GM18858 (cell line): Measurements from ENCODE around the gene PTCH2.
"Not testable (repeated sequence)": the region's sequence is repeated elsewhere in the genome, so short reads cannot be mapped to it uniquely, and the experiment has no call there.

ENCODE experiments used
- ATAC-seq: cut with Tn5 transposase; IDR thresholded peaks from one replicate; pipeline ENCODE4 v1.9.1; 2021; ENCODE audit not compliant: unreplicated experiment

The PTCH2 gene

GRCh38 chr1:44819608-44820327 lies 23.3 kb downstream of the PTCH2 start:
- ATAC-seq = peak; percentile 76

- ATAC-seq = peak; percentile 2
These were observed 23.9 kb downstream of the PTCH2 start for GRCh38 chr1:44819196-44819607.

DNA sequence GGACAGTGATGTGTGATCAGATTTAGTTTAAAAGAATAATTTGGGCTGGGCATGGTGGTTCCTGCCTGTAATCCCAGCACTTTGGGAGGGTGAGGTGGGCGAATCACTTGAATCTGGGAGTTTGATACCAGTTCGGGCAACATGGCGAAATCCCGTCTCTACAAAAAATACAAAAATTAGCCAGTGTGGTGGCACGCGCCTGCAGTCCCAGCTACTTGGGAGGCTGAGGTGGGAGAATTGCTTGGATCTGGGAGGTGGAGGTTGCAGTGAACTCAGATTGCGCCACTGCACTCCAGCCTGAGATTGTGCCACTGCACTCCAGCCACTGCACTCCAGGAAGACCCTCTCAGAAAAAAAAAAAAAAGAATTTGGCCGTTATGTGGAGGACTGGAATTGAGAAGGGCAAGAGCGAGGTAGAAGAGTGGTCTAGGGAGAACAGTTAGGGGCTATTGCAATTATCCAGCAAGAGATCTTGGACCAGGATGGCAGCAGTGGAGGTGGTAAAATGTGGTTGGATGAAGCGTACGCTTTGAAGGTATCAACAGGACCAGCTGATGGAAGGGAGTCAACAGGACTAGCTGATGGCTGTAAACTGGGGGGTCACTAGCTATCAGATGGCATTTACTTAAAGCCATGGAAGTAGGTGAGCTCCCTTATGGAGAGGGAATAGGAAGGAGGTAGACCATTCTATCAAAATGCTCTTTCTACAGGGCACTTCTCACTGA lies 25.1 kb downstream of the PTCH2 start:
- no peak for ATAC-seq

DNA sequence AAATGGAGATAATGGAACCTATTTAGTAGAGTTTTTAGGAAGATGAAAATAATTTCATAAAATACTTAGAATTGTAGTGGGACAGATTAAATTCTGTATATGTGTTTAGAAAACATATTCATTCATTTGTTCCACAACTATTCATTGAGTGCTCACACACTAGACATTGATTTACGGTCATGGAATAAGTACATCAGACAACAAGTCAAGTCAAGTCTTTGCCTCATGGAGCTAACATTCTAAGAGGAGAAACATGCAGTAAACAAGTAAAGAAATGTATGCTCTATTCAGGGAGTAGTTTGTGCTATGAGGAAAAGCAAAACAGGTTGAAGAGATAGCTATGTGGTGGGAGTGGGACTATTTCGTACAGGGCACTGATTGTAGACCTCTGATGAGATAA lies 25.7 kb downstream of the PTCH2 start:
- ATAC-seq = no peak

GRCh38 chr1:44815926-44816325 lies 27.1 kb downstream of the PTCH2 start:
- ATAC-seq = not testable (repeated sequence)

- no peak for ATAC-seq
These were observed 30.1 kb downstream of the PTCH2 start for GRCh38 chr1:44812822-44813543.

DNA sequence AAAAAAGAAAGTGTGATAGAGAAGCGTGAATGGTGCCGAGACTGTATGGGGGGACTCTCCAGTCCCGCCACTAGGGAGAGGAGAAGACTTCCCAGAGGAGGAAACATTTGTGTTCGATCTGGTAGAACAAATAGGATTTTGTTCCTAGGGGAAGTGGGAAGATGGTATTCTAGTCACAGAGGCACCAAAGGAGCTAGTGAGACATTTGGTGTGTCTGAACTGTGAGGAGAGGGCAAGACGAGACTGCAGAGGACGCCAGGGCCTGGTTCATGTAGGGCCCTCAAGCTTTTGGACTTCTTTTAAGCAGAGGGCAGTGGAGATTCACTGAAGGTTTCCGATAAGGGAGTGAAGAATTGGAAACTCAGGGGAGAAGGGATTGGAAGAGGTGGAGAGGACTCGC lies 31.8 kb downstream of the PTCH2 start:
- ATAC-seq = no peak

DNA sequence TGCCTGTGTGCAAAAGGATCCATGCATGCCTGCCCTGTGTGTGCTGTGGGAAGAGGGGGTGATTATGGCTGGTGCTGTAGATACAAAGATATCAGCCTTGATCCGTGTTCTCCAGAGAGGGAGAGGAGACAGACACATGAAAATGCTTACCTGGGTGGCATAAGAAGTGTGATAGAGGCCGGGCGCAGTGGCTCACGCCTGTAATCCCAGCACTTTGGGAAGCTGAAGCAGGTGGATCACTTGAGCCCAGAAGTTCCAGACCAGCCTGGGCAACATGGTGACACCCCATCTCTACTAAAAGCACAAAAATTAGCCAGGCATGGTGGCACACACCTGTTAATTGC lies 32.3 kb downstream of the PTCH2 start:
- ATAC-seq = not testable (repeated sequence)

DNA sequence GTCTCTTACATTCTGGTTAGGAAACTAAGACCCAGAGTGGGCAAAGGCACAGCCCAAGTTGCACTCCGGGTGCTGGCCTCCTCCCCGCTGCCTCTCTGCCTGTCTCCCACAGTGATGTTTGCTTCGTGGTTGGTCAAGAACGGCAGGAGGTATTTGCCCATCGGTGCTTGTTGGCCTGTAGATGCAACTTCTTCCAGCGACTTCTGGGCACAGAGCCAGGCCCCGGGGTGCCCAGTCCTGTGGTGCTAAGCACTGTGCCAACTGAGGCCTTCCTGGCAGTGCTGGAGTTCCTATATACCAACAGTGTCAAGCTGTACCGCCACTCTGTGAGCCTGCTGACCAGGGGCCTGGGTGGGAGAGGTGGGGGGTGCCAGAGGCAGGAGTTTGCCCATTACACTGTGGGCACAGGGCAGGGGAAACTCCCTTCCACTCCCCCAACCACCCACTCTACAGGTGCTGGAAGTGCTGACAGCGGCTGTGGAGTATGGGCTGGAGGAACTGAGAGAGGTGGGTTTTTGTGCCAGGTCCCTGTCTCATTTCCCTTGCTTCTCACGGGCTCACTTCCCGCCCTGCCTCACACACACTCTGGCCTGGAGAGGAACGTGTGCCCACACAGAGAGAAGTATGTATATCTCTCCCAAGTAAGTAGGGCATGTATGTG lies 32.8 kb downstream of the PTCH2 start:
- ATAC-seq = no peak

DNA sequence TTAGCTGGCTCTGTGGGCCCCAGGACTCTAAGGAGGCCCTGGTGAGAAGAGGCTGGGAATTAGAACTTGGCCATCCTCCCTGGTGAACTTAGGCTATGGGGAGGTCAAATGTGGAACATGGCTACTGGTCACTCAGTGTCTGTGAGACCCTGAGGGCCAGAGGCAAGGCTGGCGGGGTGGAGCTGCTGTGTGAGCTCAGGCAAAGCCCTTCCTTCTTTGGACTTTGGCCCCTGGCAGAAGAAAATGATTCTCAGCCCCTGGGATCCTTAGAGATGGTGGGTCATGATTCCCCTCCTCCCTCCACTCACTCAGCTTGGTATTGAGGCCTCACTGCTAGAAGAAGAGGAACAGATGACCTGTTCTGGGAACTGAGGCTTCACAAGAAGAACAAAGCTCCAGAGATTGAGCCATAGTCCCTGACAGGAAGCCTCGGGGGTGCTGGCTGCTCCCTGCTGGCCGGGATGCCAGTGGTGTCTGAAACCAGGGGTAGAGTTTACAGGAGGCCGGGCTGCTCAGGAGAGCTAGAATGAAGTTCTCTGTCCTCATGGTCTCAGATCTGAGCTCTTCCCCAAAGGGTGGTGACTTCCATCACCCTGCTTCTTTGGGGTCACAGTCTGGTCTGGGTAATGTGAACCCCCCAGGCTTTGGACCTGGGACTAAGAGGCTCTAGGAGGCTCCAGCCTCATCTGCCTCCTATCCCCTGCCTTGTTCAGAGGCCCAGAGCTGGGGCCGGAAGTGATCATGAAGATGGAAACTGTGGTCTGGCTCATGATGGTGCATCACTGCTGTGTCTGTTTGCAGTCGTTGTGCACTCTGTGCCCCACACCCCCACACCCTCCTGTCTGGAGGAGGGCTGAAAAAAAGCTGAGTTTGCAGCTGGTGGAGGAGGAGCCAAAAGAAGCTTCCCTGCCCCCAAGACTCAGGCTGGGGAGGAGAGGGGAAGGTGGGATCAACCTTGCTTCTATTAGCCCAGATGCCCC lies 33.8 kb downstream of the PTCH2 start:
- ATAC-seq = peak; percentile 35

DNA sequence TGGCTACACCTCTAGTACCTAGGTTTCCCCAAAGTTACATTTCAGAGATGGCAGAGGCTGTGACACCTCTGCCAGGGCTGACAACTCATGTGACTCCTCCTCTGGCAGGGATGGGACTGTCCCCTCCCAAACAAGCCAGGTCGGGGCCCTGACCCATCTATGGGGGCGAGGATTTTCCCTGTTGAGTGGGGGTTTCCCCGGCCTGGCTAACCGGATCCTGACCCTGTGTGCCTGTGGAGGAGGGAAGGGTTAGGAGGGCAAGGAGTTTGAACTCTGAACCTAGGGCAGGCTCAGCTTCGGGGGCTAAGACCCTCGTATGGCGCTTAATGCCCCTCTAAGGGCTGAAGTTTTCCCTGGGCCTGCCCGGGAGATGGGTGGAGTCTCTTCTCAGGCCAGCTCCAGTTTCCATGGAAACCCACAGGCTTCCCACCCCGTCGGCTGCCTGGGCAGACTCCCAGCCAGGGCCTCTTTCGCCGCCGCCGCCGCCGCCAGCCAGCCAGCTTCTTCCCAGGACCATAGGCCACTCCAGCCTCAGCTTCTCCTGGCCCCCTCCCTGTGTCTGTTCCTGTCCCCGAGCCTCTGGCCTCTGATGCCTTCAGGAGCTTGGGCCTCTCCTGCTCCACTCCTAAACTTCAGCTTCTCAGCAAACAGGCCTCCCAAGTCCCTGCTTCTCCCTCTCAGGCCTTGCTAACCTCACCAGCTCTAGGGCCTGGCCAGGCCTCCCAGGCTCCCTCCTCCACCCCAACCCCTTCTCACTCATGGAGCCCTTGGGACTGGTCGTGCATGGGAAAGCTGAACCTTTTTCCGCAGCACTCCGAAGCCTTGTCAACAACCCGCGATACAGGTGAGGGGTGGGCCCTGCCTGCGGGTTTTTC lies 34.8 kb downstream of the PTCH2 start, which contains the start of gene BTBD19:
Gene BTBD19 (plus strand): TSS at position 461 of the 875 bp plus-strand sequence. CDS start 298 bp downstream, at position 759.
- no peak for ATAC-seq

DNA sequence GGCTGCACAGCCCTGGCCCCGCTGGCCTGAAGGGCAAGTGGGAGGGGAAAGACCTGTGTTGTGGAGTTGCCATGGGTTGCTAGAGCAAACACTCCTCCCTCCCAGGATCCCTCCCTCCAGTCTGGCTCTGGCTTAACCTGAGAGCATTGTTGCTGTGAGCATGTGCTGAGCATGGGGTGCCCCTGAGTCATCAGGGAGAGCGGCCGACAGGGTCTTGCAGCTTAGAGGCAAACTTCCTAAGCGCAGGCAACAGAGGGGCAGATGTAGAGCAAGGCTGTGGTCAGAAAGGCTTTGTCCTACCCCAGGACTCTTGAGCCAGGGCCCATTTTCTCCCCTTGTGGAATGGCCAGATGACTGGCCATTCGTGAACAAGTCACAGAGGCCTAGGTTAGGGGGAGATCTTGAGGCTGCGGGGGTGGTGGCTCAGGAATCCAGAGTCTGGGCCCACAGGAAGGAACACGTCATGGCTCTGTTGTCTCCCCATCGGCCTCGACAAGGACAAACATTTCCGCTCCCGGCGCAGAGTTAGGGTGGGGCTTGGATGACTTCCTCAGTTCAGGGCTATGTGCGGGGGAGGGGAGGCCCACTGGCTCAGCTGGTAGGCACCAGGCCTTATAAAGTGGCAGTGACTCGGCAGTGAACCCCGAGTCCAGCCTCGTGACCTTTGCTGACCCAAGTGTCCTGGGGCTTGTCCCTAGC lies 35.5 kb downstream of the PTCH2 start:
- ATAC-seq = no peak

DNA sequence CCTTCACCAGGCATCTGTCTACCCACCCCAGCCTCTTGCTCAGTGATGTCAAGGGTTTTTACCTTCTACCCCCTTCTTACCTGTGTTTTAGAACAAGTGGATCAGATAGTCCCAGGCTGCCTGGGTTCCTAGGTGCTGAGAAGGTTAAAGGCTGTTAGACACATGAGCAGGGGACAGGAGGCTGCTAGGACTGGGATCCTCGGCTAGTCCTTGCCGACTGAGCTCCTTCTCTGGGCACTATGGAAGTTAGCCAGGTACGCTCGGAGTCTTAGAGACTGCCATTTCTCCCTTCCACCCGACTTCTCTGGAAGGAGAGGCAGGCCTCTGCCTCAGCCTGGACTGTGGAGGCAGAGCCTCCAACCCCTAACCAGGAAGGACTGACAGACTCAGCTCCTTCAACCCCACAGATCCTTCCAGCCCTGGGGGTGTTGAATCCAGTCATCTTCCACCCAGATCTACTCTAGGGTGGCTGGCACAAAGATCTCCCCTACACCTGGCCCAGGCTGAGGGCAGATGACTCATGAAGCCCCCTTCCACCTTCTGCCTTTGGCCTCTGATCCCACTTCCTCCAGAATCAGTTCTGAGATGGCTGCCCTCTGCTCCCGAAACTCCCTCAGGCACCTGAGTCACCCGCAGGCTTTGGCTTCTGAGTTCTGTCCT lies 36.2 kb downstream of the PTCH2 start, which contains the start of gene DYNLT4:
Gene DYNLT4 (minus strand): TSS at position 648 of the 660 bp plus-strand sequence. CDS start 683 bp downstream, outside the sequence.
- no peak for ATAC-seq

GRCh38 chr1:44806025-44806703 lies 36.9 kb downstream of the PTCH2 start:
- ATAC-seq = no peak

- ATAC-seq = no peak
These were observed 37.6 kb downstream of the PTCH2 start for GRCh38 chr1:44805311-44806024.

GRCh38 chr1:44803312-44804095 lies 39.5 kb downstream of the PTCH2 start:
- ATAC-seq = no peak
